ENCODE measurements around the gene CTNNA3. TPM values are rescaled to one million over a fixed set of nuclear protein-coding genes. Genes with fewer than 3 reads are reported as not detected.

Gene CTNNA3
- total and polyA plus RNA-seq, 2 of the 4 experiments (the other 2 are of a cell fraction): 0.19 to 0.90 TPM

GRCh38 chr10:66782144-66782543, 913.9 kb downstream of the CTNNA3 start:
- H3K23ac ChIP-seq (ENCODE audit: low read depth, low read length): no peak overlapping the region
- no peak overlapping the region for H2AK9ac ChIP-seq (replicated peaks; ENCODE audit: low read depth, low read length, poor library complexity)
- H2AFZ ChIP-seq (replicated peaks; ENCODE audit: low read length, poor library complexity): no peak overlapping the region
- H4K91ac ChIP-seq (ENCODE audit: insufficient read depth, low read depth, low read length): no peak overlapping the region
- no peak overlapping the region for H3K9ac ChIP-seq (ENCODE audit: low read depth, low read length)
- ATAC-seq (ENCODE audit: low read depth) (no peak), DNase-seq (no peak)
- no TSS peak for BruUV-seq (replicated peaks)
- TF ChIP-seq BHLHE40 (IDR thresholded peaks at IDR 0.05; ENCODE audit: low read depth, low read length) (no peak), CTCF (conservative IDR thresholded peaks at IDR 0.05; ENCODE audit: low read depth, low read length) (no peak), CHD1 (IDR thresholded peaks at IDR 0.05; ENCODE audit: low read depth, low read length) (no peak), MXI1 (IDR thresholded peaks at IDR 0.05; ENCODE audit: borderline replicate concordance, low read depth, low read length) (no peak), CEBPB (IDR thresholded peaks at IDR 0.05; ENCODE audit: low read depth, low read length) (no peak)
- H3K18ac ChIP-seq (ENCODE audit: low read depth, low read length): no peak overlapping the region
- intact Hi-C loops (cut with micrococcal nuclease) (loop anchor here (5.0 kb wide), 1 partner anchor 55 kb away; no protein-coding TSS in a partner anchor), dilution Hi-C loops (cut with HindIII; ENCODE audit: low sequenced_read_pairs, unreplicated experiment) (no loop called here), in situ Hi-C loops (cut with MboI; ENCODE audit: low sequenced_read_pairs) (no loop called here)
- no peak overlapping the region for H3K4me3 ChIP-seq (ENCODE audit: insufficient read depth, low read depth, low read length)
- no peaks in the 10 kb centered on the region for H3K27me3 ChIP-seq (ENCODE audit: control insufficient read depth, insufficient read depth, low read length)
- no peak overlapping the region for H3K4ac ChIP-seq (ENCODE audit: low read depth, low read length)
- H4K5ac ChIP-seq (ENCODE audit: low read depth, low read length): no peak overlapping the region
- ChIA-PET POLR2A (ENCODE audit: unreplicated experiment) (no interaction called here), CTCF (no interaction called here)
- no peak overlapping the region for H3K27ac ChIP-seq (ENCODE audit: insufficient read depth, low read length)
- no peak overlapping the region for H2BK5ac ChIP-seq (ENCODE audit: low read depth, low read length, poor library complexity, severe bottlenecking)
- H2BK15ac ChIP-seq (ENCODE audit: low read depth, low read length): no peak overlapping the region
- H2BK120ac ChIP-seq (ENCODE audit: low read depth, low read length): no peak overlapping the region
- no peak overlapping the region for H3K4me2 ChIP-seq (ENCODE audit: low read depth, low read length)
- H3K14ac ChIP-seq (replicated peaks; ENCODE audit: low read depth, low read length): no peak overlapping the region
- no peaks in the 10 kb centered on the region for H3K79me1 ChIP-seq (ENCODE audit: low read depth in 1 of 2, low read length in 2 of 2)
- H2BK20ac ChIP-seq (ENCODE audit: low read depth, low read length): no peak overlapping the region
- H3K4me1 ChIP-seq (ENCODE audit: control insufficient read depth, insufficient read depth, low read length): no peaks in the 10 kb centered on the region
- H3K56ac ChIP-seq (ENCODE audit: extremely low read depth, insufficient read depth, low read length): no peak overlapping the region
- H4K8ac ChIP-seq (ENCODE audit: low read depth in 2 of 2, low read length in 2 of 2): no peak overlapping the region
- H2AK5ac ChIP-seq (ENCODE audit: low read depth, low read length): no peak overlapping the region
- H3K9me1 ChIP-seq (ENCODE audit: insufficient read depth, low read length): no peaks in the 10 kb centered on the region
- no peaks in the 10 kb centered on the region for H4K20me1 ChIP-seq (ENCODE audit: insufficient read depth, low read length)
- no peaks in the 10 kb centered on the region for H3K9me3 ChIP-seq (ENCODE audit: control insufficient read depth, insufficient read depth, low read length)
- no peaks in the 10 kb centered on the region for H3K36me3 ChIP-seq (ENCODE audit: control insufficient read depth, insufficient read depth, low read length)
